Upper lobe of left lung (tissue), 4 donors: ENCODE data around the gene TEDC2.

Source experiments
- CTCF ChIP-seq, 6 experiments: fragments of 450-650 bp in 4 of 6; fragments of 200-600 bp in 2 of 6; sonication (generic) in 2 of 6; IDR thresholded peaks; one replicate each; pipeline ENCODE4 v1.5.1; 2016 to 2019; ENCODE audit warnings: antibody characterized with exemption in 6 of 6
- EP300 ChIP-seq, 4 donors: sonication (generic); formaldehyde crosslinking; IDR thresholded peaks; one replicate each; pipeline ENCODE4 v1.5.1; 2017; ENCODE audit warnings: antibody characterized with exemption in 4 of 4, control low read depth in 2 of 4
- POLR2A ChIP-seq, 4 donors: fragments of 450-650 bp; IDR thresholded peaks; one replicate each; pipeline ENCODE4 v1.5.1; 2016 to 2017; ENCODE audit warnings: antibody characterized with exemption in 4 of 4, mild to moderate bottlenecking in 2 of 4
- POLR2AphosphoS5 ChIP-seq, 2 donors: sonication (generic); formaldehyde crosslinking; IDR thresholded peaks; one replicate each; pipeline ENCODE4 v1.5.1; 2017; ENCODE audit warnings: antibody characterized with exemption in 2 of 2

GRCh38 chr16:2507665-2508064, 47.8 kb downstream of the TEDC2 start:
- TF ChIP-seq CTCF (IDR thresholded peaks at IDR 0.05), result no peak
- peak; percentile 47 to 61 for TF ChIP-seq POLR2AphosphoS5 (IDR thresholded peaks at IDR 0.05)
- TF ChIP-seq EP300 (IDR thresholded peaks at IDR 0.05), result peak in 1 of 4 donors; percentile 41
- TF ChIP-seq POLR2A (IDR thresholded peaks at IDR 0.05), result peak in 1 of 4 donors; percentile 29
